H1 (cell line): ENCODE measurements around the gene FGGY. TPM values are rescaled to one million over a fixed set of nuclear protein-coding genes. Genes with fewer than 3 reads are reported as not detected.

ENCODE experiments used
- CTCF ChIA-PET: fragments of 300-600 bp; sonication (Branson Sonifier 250); formaldehyde crosslinking; loops from one replicate; lab custom pipeline; 2021; ENCODE audit not compliant: partially characterized antibody; lab: Charles Lee
- POLR2A ChIA-PET: fragments of 300-600 bp; sonication (Branson Sonifier 250); formaldehyde crosslinking; loops from one replicate; lab custom pipeline; 2021; ENCODE audit warnings: inconsistent platforms; ENCODE audit not compliant: partially characterized antibody; lab: Charles Lee
- DNase-seq, 2 experiments: peaks; one replicate each; pipeline versions ENCODE4 v3.0.0 to v3.0.0-alpha.2; 2010 to 2022; ENCODE audit warnings: low spot score in 2 of 2, low read depth in 1 of 2, mixed read lengths in 1 of 2
- FAIRE-seq: peaks from 2 replicates; lab custom pipeline; 2011; peaks lifted over from hg19 to GRCh38; lab: Jason Lieb, UNC
- H2AFZ ChIP-seq: 2 replicates; pipeline ENCODE4 v1.8.1; 2012; ENCODE audit warnings: low read length, inconsistent platforms
- H2AK5ac ChIP-seq: 2 replicates; pipeline ENCODE4 v1.6.1; 2013; ENCODE audit warnings: low read depth, low read length
- H2BK120ac ChIP-seq: replicated peaks from 2 replicates; pipeline ENCODE3; 2013; ENCODE audit warnings: low read depth, low read length, inconsistent platforms
- H2BK12ac ChIP-seq: 2 replicates; pipeline ENCODE4 v1.6.1; 2013; ENCODE audit warnings: low read depth, low read length
- H2BK15ac ChIP-seq: 2 replicates; pipeline ENCODE4 v1.6.1; 2013; ENCODE audit warnings: low read length
- H2BK20ac ChIP-seq: 2 replicates; pipeline ENCODE4 v1.6.1; 2013; ENCODE audit warnings: low read length
- H2BK5ac ChIP-seq: 2 replicates; pipeline ENCODE4 v1.6.1; 2013; ENCODE audit warnings: low read depth, low read length
- H3K14ac ChIP-seq: 2 replicates; pipeline ENCODE4 v1.6.1; 2013; ENCODE audit warnings: inconsistent platforms; ENCODE audit not compliant: insufficient read length
- H3K18ac ChIP-seq: 2 replicates; pipeline ENCODE4 v1.6.1; 2013; ENCODE audit warnings: low read length; ENCODE audit errors: extremely low read depth
- H3K23ac ChIP-seq: 2 replicates; pipeline ENCODE4 v1.6.1; 2013; ENCODE audit warnings: inconsistent platforms; ENCODE audit not compliant: insufficient read length
- H3K23me2 ChIP-seq: 2 replicates; pipeline ENCODE4 v1.6.1; 2013; ENCODE audit warnings: low read depth, low read length
- H3K27ac ChIP-seq: 2 replicates; pipeline ENCODE4 v1.6.1; 2011; ENCODE audit warnings: low read depth, low read length, inconsistent platforms
- H3K27me3 ChIP-seq, 4 experiments: replicated peaks in 1 of 4; 1 replicate in 1 of 4; 2 replicates in 3 of 4; pipeline versions ENCODE4 v1.6.1 to v1.8.1; 2011 to 2013; ENCODE audit warnings: low read length in 3 of 4, mild to moderate bottlenecking in 3 of 4, inconsistent platforms in 2 of 4, mixed read lengths in 2 of 4, moderate library complexity in 1 of 4; ENCODE audit not compliant: control insufficient read depth in 3 of 4, insufficient read depth in 3 of 4; ENCODE audit errors: extremely low read depth in 1 of 4
- H3K36me3 ChIP-seq, 4 experiments: 2 replicates each; pipeline versions ENCODE4 v1.6.1 to v1.8.1; 2011 to 2013; ENCODE audit warnings: mild to moderate bottlenecking in 4 of 4, low read length in 3 of 4, moderate library complexity in 2 of 4, control low read depth in 1 of 4, inconsistent platforms in 1 of 4; ENCODE audit not compliant: insufficient read depth in 4 of 4, control insufficient read depth in 2 of 4
- H3K4ac ChIP-seq: replicated peaks from 2 replicates; pipeline ENCODE3; 2013; ENCODE audit warnings: low read length, low read depth, mixed read lengths, inconsistent platforms; ENCODE audit not compliant: insufficient read length
- H3K4me1 ChIP-seq, 4 experiments: replicated peaks in 1 of 4; 1 replicate in 1 of 4; 2 replicates in 3 of 4; pipeline versions ENCODE4 v1.6.1 to v1.8.1; 2011 to 2013; ENCODE audit warnings: low read length in 3 of 4, inconsistent platforms in 2 of 4, mixed read lengths in 1 of 4; ENCODE audit not compliant: insufficient read depth in 4 of 4, control insufficient read depth in 3 of 4
- H3K4me2 ChIP-seq, 2 experiments: 2 replicates each; pipeline versions ENCODE4 v1.6.1 to v1.8.1; 2011 to 2013; ENCODE audit warnings: low read depth in 2 of 2, low read length in 2 of 2, control low read depth in 1 of 2, inconsistent platforms in 1 of 2, mild to moderate bottlenecking in 1 of 2; ENCODE audit not compliant: insufficient read depth in 1 of 2
- H3K4me3 ChIP-seq, 4 experiments: fragments of 200-600, 300-600 bp in 1 of 4; sonication (generic), shearing (Covaris generic), sonication (Bioruptor Twin) in 1 of 4; 2 replicates each; pipeline versions ENCODE4 v1.5.1 to v1.8.1; 2011 to 2016; ENCODE audit warnings: low read length in 4 of 4, low read depth in 3 of 4, control low read depth in 2 of 4, inconsistent platforms in 2 of 4, mild to moderate bottlenecking in 2 of 4, mixed read lengths in 1 of 4, moderate library complexity in 1 of 4; ENCODE audit not compliant: insufficient read depth in 2 of 4; ENCODE audit errors: extremely low read depth in 1 of 4
- H3K56ac ChIP-seq: replicated peaks from 2 replicates; pipeline ENCODE3; 2013; ENCODE audit warnings: low read depth, mild to moderate bottlenecking, mixed read lengths, low read length, inconsistent platforms; ENCODE audit not compliant: insufficient read length
- H3K79me1 ChIP-seq: 2 replicates; pipeline ENCODE4 v1.6.1; 2013; ENCODE audit warnings: low read depth, low read length, control low read depth
- H3K79me2 ChIP-seq, 2 experiments: 2 replicates each; pipeline versions ENCODE4 v1.6.1 to v1.8.1; 2012 to 2013; ENCODE audit warnings: low read length in 2 of 2, mild to moderate bottlenecking in 2 of 2, inconsistent platforms in 1 of 2; ENCODE audit not compliant: insufficient read depth in 2 of 2, control insufficient read depth in 1 of 2
- H3K9ac ChIP-seq, 4 experiments: replicated peaks in 1 of 4; 1 replicate in 1 of 4; 2 replicates in 3 of 4; pipeline versions ENCODE4 v1.6.1 to v1.8.1; 2011 to 2013; ENCODE audit warnings: low read depth in 3 of 4, low read length in 3 of 4, control low read depth in 2 of 4, mild to moderate bottlenecking in 2 of 4, moderate library complexity in 2 of 4, inconsistent platforms in 1 of 4; ENCODE audit errors: extremely low read depth in 1 of 4
- H3K9me3 ChIP-seq, 2 experiments: 2 replicates each; pipeline versions ENCODE4 v1.6.1 to v1.8.1; 2012 to 2013; ENCODE audit warnings: mild to moderate bottlenecking in 2 of 2, moderate library complexity in 2 of 2, control low read depth in 1 of 2, inconsistent platforms in 1 of 2, low read depth in 1 of 2, low read length in 1 of 2, mixed read lengths in 1 of 2; ENCODE audit not compliant: insufficient read depth in 2 of 2
- H4K20me1 ChIP-seq, 2 experiments: replicated peaks in 1 of 2; 2 replicates each; pipeline versions ENCODE3 to v1.8.1; 2011 to 2013; ENCODE audit warnings: inconsistent platforms in 2 of 2, low read length in 2 of 2, mild to moderate bottlenecking in 1 of 2; ENCODE audit not compliant: insufficient read depth in 2 of 2, control insufficient read depth in 1 of 2
- H4K5ac ChIP-seq: 2 replicates; pipeline ENCODE4 v1.6.1; 2013; ENCODE audit warnings: low read length, low read depth, mixed read lengths, inconsistent platforms; ENCODE audit not compliant: insufficient read length
- H4K8ac ChIP-seq: 2 replicates; pipeline ENCODE4 v1.8.0; 2013; ENCODE audit warnings: mild to moderate bottlenecking, moderate library complexity, low read length, inconsistent platforms; ENCODE audit not compliant: insufficient read depth; ENCODE audit errors: extremely low read depth
- H4K91ac ChIP-seq: replicated peaks from 2 replicates; pipeline ENCODE3; 2013; ENCODE audit warnings: low read length, mixed read lengths, inconsistent platforms; ENCODE audit not compliant: insufficient read length
- BCL11A ChIP-seq, 2 experiments: IDR thresholded peaks; one replicate each; pipeline ENCODE4 v1.6.1; 2011; ENCODE audit warnings: low read depth in 2 of 2, low read length in 2 of 2, mild to moderate bottlenecking in 2 of 2
- CBX5 ChIP-seq: fragments of 300-800, 300-1000 bp; sonication (generic); IDR thresholded peaks from 2 replicates; pipeline ENCODE4 v1.7.1; 2016; ENCODE audit warnings: antibody characterized with exemption, low read length, low read depth
- CHD1 ChIP-seq: IDR thresholded peaks from 2 replicates; pipeline ENCODE4 v1.6.1; 2012; ENCODE audit warnings: low read depth, low read length, improper control_type of control experiment
- EP300 ChIP-seq, 2 experiments: IDR thresholded peaks; 1 replicate in 1 of 2; 2 replicates in 1 of 2; pipeline ENCODE4 v1.6.1; 2011 to 2012; ENCODE audit warnings: low read depth in 2 of 2, low read length in 2 of 2, mild to moderate bottlenecking in 2 of 2, borderline replicate concordance in 1 of 2, inconsistent platforms in 1 of 2, moderate library complexity in 1 of 2
- FOSL1 ChIP-seq: IDR thresholded peaks from 2 replicates; pipeline ENCODE4 v1.6.1; 2011; ENCODE audit warnings: mild to moderate bottlenecking, low read depth, low read length, moderate library complexity; ENCODE audit not compliant: insufficient read depth
- HDAC6 ChIP-seq: IDR thresholded peaks from one replicate; pipeline ENCODE4 v1.7.1; 2012; ENCODE audit warnings: low read depth, mild to moderate bottlenecking, inconsistent platforms, low read length, moderate library complexity
- MAX ChIP-seq: IDR thresholded peaks from 2 replicates; pipeline ENCODE4 v1.6.1; 2012; ENCODE audit warnings: inconsistent platforms
- POLR2A ChIP-seq, 2 experiments: IDR thresholded peaks; 1 replicate in 1 of 2; 2 replicates in 1 of 2; pipeline ENCODE4 v1.6.1; 2011; ENCODE audit warnings: low read depth in 2 of 2, low read length in 2 of 2, mild to moderate bottlenecking in 2 of 2; ENCODE audit errors: control extremely low read depth in 1 of 2
- POU5F1 ChIP-seq: IDR thresholded peaks from 2 replicates; pipeline ENCODE4 v1.6.1; 2011; ENCODE audit warnings: low read depth, mild to moderate bottlenecking, low read length, moderate library complexity
- RFX5 ChIP-seq: IDR thresholded peaks from 2 replicates; pipeline ENCODE4 v1.6.1; 2011; ENCODE audit warnings: low read depth, low read length, improper control_type of control experiment, borderline replicate concordance
- SIN3A ChIP-seq, 2 experiments: IDR thresholded peaks in 1 of 2; conservative IDR thresholded peaks in 1 of 2; 2 replicates each; pipeline ENCODE4 v1.6.1; 2011 to 2012; ENCODE audit warnings: low read length in 2 of 2, improper control_type of control experiment in 1 of 2, low read depth in 1 of 2, mild to moderate bottlenecking in 1 of 2
- SIRT6 ChIP-seq: IDR thresholded peaks from one replicate; pipeline ENCODE4 v1.7.1; 2012; ENCODE audit warnings: low read length, inconsistent platforms
- SP2 ChIP-seq: IDR thresholded peaks from 2 replicates; pipeline ENCODE4 v1.6.1; 2012; ENCODE audit warnings: mild to moderate bottlenecking, low read length, inconsistent platforms
- WGBS, 2 experiments: shearing (Covaris generic) in 1 of 2; methylation state at CpG; one replicate each; pipeline versions ENCODE4 v1.1.6 to v1.1.7; 2013 to 2015; ENCODE audit warnings: low lambda C conversion rate in 2 of 2, mixed read lengths in 2 of 2, inconsistent platforms in 1 of 2, low coverage in 1 of 2, missing lambda C conversion rate in 1 of 2; ENCODE audit not compliant: insufficient replicate concordance in 2 of 2, insufficient coverage in 1 of 2, insufficient read length in 1 of 2; ENCODE audit errors: extremely low coverage in 1 of 2, missing lambda C conversion rate in 1 of 2; 5-methylcytosine and 5-hydroxymethylcytosine counted together
- polyA plus RNA-seq, 7 experiments: library from polyadenylated mRNA; depleted of rRNA in 3 of 7; stranded (reverse) in 5 of 7; unstranded in 2 of 7; fragments of >200 nt in 5 of 7; fragments of 200-250 nt in 2 of 7; gene quantifications; 1 replicate in 5 of 7; 2 replicates in 1 of 7; 4 replicates in 1 of 7; pipeline versions ENCODE4 v1.2.1 to v1.2.3, GENCODE V29; 2011 to 2013; ENCODE audit warnings: missing spikeins in 2 of 7, mixed read lengths in 2 of 7
- total RNA-seq: library from RNA; stranded (reverse); fragmentation: NEBNext Ultra II Directional; extraction: Animal tissue kit (Norgen Biotek cat#: 25700); gene quantifications from 2 replicates; pipeline ENCODE4 v1.2.1, GENCODE V29; 2021

Gene FGGY
- total and polyA plus RNA-seq, 2 of the 8 experiments (the other 6 are each of a cell fraction or from before 2014, with no cell fraction given): 10.3 to 12.5 TPM

GRCh38 chr1:59310549-59311250 is 13.8 kb downstream of the FGGY start:
- H3K18ac ChIP-seq: no peak overlapping the region
- peaks cover 0 to 1% (median 0%) of the 10 kb centered on the region in 4 experiments; a peak in 1 of 7 replicates for H3K27me3 ChIP-seq
- H3K4ac ChIP-seq: no peak overlapping the region
- no peaks in the 10 kb centered on the region; the same call in 1 of the 2 replicates for H3K23me2 ChIP-seq
- H2BK20ac ChIP-seq: no peak overlapping the region
- H2AFZ ChIP-seq: no peak overlapping the region
- FAIRE-seq (no peak), DNase-seq (no peak)
- no peak overlapping the region for H4K91ac ChIP-seq
- no peak overlapping the region for H3K14ac ChIP-seq
- WGBS, 2 experiments: 68% methylated on average over 5 of the region's 5 CpGs; no CpG with 5 or more reads in 1 of the 2 experiments
- no peak overlapping the region for H2BK12ac ChIP-seq
- no peak overlapping the region for H3K27ac ChIP-seq
- no peaks in the 10 kb centered on the region for H3K79me2 ChIP-seq
- ChIA-PET CTCF (interaction anchor here (0.6 kb wide), 2 partner anchors 30 to 650 kb away, joined by 3 read pairs; no protein-coding TSS in a partner anchor), POLR2A (no interaction called here)
- no peaks in the 10 kb centered on the region for H3K36me3 ChIP-seq
- H3K9me3 ChIP-seq: no peaks in the 10 kb centered on the region
- no peak overlapping the region for H4K8ac ChIP-seq
- no peaks in the 10 kb centered on the region for H4K20me1 ChIP-seq
- no peak overlapping the region for H3K56ac ChIP-seq
- no peak overlapping the region for H2BK15ac ChIP-seq
- no peak overlapping the region for H3K9ac ChIP-seq
- H3K4me1 ChIP-seq: peaks cover 2 to 7% (median 6%) of the 10 kb centered on the region in 4 experiments; a peak in 5 of 7 replicates
- no peak overlapping the region for H2BK5ac ChIP-seq
- no peak overlapping the region for H3K23ac ChIP-seq
- no peaks in the 10 kb centered on the region for H3K79me1 ChIP-seq
- H3K4me3 ChIP-seq: no peak overlapping the region
- no peak overlapping the region for H4K5ac ChIP-seq
- H3K4me2 ChIP-seq: no peak overlapping the region
- H2BK120ac ChIP-seq: no peak overlapping the region
- H2AK5ac ChIP-seq: no peak overlapping the region
- TF ChIP-seq MAX (no peak), HDAC6 (no peak), RFX5 (no peak), CHD1 (no peak), SIRT6 (no peak), POU5F1 (no peak), FOSL1 (no peak), SIN3A (conservative IDR thresholded peaks at IDR 0.05 in 1 of 2, IDR thresholded peaks at IDR 0.05 in 1 of 2; ENCODE audit: low read depth in 1 of 2, low read length in 2 of 2) (no peak), POLR2A (IDR thresholded peaks at IDR 0.05; ENCODE audit: control extremely low read depth in 1 of 2, low read depth in 2 of 2, low read length in 2 of 2) (no peak), BCL11A (IDR thresholded peaks at IDR 0.05; ENCODE audit: low read depth in 2 of 2, low read length in 2 of 2) (no peak), CBX5 (no peak), EP300 (IDR thresholded peaks at IDR 0.05; ENCODE audit: borderline replicate concordance in 1 of 2, low read depth in 2 of 2, low read length in 2 of 2) (no peak), SP2 (no peak)
